ENCODE data around the gene MYH9.
A peak's percentile ranks its signal among the peaks of the same experiment; 100 is the strongest.

The MYH9 gene

DNA sequence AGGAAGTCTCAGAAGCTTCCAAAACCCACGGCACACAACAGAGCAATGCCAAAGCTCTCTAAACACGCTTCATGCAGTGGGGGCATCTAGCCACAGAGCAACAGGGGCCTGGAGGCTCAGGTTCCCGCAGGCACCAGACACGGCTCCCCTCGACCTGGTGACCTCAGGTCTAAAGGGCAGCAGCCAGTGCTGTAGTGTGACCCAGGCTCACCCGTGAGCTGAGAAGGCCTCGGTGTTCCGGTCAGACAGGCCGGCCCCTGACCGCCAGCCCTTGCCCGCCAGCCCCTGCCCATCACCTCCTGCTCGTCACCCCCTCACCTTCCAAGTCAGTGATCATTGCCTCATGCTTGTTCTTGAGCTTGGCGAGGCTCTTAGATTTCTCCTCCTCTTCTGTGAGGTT, 89.2 kb downstream of the MYH9 start:
- intact Hi-C loops (cut with DNase I; ENCODE audit: low total_unique reads) = no loop called here
- peak overlapping the region; percentile 12 to 45 for H3K27ac ChIP-seq
- DNase-seq = peak in 1 of 2 donors; percentile 62
- no peaks in the 10 kb centered on the region for H3K9me3 ChIP-seq
- no peak for TF ChIP-seq CTCF (IDR thresholded peaks at IDR 0.05)
- H3K4me3 ChIP-seq = no peak overlapping the region
- peaks cover 100% of the 10 kb centered on the region in 3 donors for H3K36me3 ChIP-seq
- no peaks in the 10 kb centered on the region for H3K27me3 ChIP-seq
- H3K4me1 ChIP-seq = peaks cover 0 to 7% (median 0%) of the 10 kb centered on the region in 4 donors

- no peak overlapping the region for H3K4me3 ChIP-seq
- peak in 1 of 2 donors; percentile 59 for DNase-seq
- intact Hi-C loops (cut with DNase I; ENCODE audit: low total_unique reads) = no loop called here
- no peak for TF ChIP-seq CTCF (IDR thresholded peaks at IDR 0.05)
- H3K9me3 ChIP-seq = no peaks in the 10 kb centered on the region
- H3K27me3 ChIP-seq = no peaks in the 10 kb centered on the region
- H3K27ac ChIP-seq = peak overlapping the region; percentile 12 to 45
- peaks cover 100% of the 10 kb centered on the region in 3 donors for H3K36me3 ChIP-seq
- peaks cover 0 to 7% (median 0%) of the 10 kb centered on the region in 4 donors for H3K4me1 ChIP-seq
Observed at GRCh38 chr22:36298118-36298517, 89.6 kb downstream of the MYH9 start.

- Histone ChIP-seq H3K4me3 (no peak overlapping the region), H3K9me3 (no peaks in the 10 kb centered on the region), H3K4me1 (peaks cover 0 to 7% (median 0%) of the 10 kb centered on the region in 4 donors), H3K36me3 (peaks cover 100% of the 10 kb centered on the region in 3 donors), H3K27me3 (no peaks in the 10 kb centered on the region), H3K27ac (peak overlapping the region in 1 of 2 donors; percentile 45)
- intact Hi-C loops (cut with DNase I; ENCODE audit: low total_unique reads) = no loop called here
- DNase-seq = no peak
- TF ChIP-seq CTCF (IDR thresholded peaks at IDR 0.05) = no peak
Observed at GRCh38 chr22:36297568-36297967, 90.2 kb downstream of the MYH9 start.

DNA sequence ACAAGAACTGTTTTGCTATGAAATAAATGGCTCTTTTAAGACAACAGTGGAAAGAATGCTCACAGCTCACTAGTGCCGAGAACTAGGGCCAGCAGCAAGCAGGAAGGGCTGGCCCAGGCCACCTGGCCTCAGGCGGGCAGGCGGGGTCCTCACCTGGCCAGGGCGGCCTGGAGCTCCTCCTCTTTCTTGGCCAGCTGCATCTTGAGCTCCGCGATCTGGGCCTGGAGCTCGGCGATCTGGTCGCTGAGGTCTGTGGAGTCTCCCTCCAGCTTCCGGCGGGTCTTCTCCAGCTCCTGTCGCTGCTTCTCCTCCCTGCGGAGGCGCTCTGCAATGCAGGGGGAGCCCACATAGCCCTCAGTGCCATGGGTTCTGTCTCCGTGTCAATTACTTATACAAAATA, 91.1 kb downstream of the MYH9 start:
- peak in 1 of 2 donors; percentile 58 for DNase-seq
- Histone ChIP-seq H3K9me3 (no peaks in the 10 kb centered on the region), H3K4me3 (no peak overlapping the region), H3K27ac (peak overlapping the region in 1 of 2 donors; percentile 30), H3K4me1 (peaks cover 0 to 6% (median 0%) of the 10 kb centered on the region in 4 donors), H3K36me3 (peaks cover 100% of the 10 kb centered on the region in 3 donors), H3K27me3 (no peaks in the 10 kb centered on the region)
- no peak for TF ChIP-seq CTCF (IDR thresholded peaks at IDR 0.05)
- intact Hi-C loops (cut with DNase I; ENCODE audit: low total_unique reads) = no loop called here

DNA sequence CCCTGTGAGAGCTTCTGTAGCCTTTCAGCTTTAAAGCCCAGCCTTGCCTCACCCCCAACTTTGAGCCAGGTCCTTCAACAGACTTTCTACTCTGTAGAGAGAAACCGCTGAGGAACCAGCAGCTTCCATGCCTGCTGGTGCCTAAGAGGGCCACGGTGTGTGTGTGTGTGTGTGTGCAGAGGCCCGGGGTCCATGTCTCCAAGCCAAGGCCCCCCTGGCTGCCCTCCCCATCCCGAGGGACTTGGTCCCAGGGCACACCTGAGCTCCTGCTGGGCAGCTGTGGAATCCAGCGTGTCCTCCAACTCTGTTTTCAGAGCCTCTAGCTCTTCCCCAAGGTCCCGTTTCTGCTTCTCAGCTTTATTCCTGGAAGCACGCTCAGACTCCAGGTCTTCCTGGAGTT, 92.5 kb downstream of the MYH9 start:
- Histone ChIP-seq H3K36me3 (peaks cover 87 to 99% (median 91%) of the 10 kb centered on the region in 3 donors), H3K4me1 (no peaks in the 10 kb centered on the region), H3K4me3 (no peak overlapping the region), H3K27ac (peak overlapping the region; percentile 11 to 14), H3K27me3 (no peaks in the 10 kb centered on the region), H3K9me3 (no peaks in the 10 kb centered on the region)
- intact Hi-C loops (cut with DNase I; ENCODE audit: low total_unique reads) = no loop called here
- DNase-seq = no peak
- TF ChIP-seq CTCF (IDR thresholded peaks at IDR 0.05) = no peak

DNA sequence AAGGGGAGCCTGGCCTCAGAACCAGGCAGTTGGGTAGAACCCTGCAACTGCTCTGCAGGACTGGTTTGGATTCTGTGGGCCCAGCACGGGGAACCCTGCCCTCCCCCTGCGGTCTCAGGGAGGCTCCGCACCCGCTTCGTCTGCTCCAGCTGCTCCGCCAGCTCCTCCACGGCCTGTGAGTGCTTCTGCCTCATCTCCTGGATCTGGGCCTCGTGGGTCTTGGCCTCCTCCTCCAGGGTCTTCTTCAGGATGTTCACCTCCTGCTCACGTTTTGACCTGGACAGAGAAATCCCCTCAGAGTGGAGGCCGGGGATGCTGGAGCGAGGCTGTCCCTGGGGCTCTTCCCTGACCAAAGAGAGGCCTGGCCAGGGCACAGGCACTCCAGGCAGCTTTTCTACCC, 93.0 kb downstream of the MYH9 start:
- no peak overlapping the region for H3K4me3 ChIP-seq
- peaks cover 84 to 97% (median 89%) of the 10 kb centered on the region in 3 donors for H3K36me3 ChIP-seq
- intact Hi-C loops (cut with DNase I; ENCODE audit: low total_unique reads) = no loop called here
- DNase-seq = peak in 1 of 2 donors; percentile 62
- no peaks in the 10 kb centered on the region for H3K9me3 ChIP-seq
- H3K27ac ChIP-seq = peak overlapping the region in 1 of 2 donors; percentile 14
- TF ChIP-seq CTCF (IDR thresholded peaks at IDR 0.05) = no peak
- H3K27me3 ChIP-seq = no peaks in the 10 kb centered on the region
- H3K4me1 ChIP-seq = no peaks in the 10 kb centered on the region

All from tibial artery (tissue), 4 donors.